HEK293 (cell line): ENCODE measurements around the gene HMCN1.

Source experiments
- CTCF ChIP-seq: fragments of 450-650 bp; formaldehyde crosslinking; IDR thresholded peaks from 2 replicates; pipeline ENCODE4 v1.5.1; 2016; ENCODE audit warnings: missing biosample characterization, missing genetic modification characterization
- HOXC10 ChIP-seq: sonication (generic); formaldehyde crosslinking; IDR thresholded peaks from 2 replicates; pipeline ENCODE4 v1.8.1; 2023; ENCODE audit warnings: mild to moderate bottlenecking, missing genetic modification reagents
- MZF1 ChIP-seq: fragments of 450-650 bp; formaldehyde crosslinking; IDR thresholded peaks from 2 replicates; pipeline ENCODE4 v1.5.1; 2017; ENCODE audit warnings: missing biosample characterization, missing genetic modification characterization, borderline replicate concordance
- ZFHX2 ChIP-seq: fragments of 450-650 bp; formaldehyde crosslinking; conservative IDR thresholded peaks from 2 replicates; pipeline ENCODE4 v1.5.1; 2016; ENCODE audit warnings: missing biosample characterization, missing genetic modification characterization
- ZNF184 ChIP-seq: fragments of 450-650 bp; IDR thresholded peaks from 2 replicates; pipeline ENCODE4 v1.5.1; 2018; ENCODE audit warnings: missing biosample characterization, mild to moderate bottlenecking, missing genetic modification characterization
- ZNF24 ChIP-seq: fragments of 450-650 bp; formaldehyde crosslinking; IDR thresholded peaks from 2 replicates; pipeline ENCODE4 v1.5.1; 2016; ENCODE audit warnings: missing biosample characterization, missing genetic modification characterization
- ZNF292 ChIP-seq: fragments of 450-650 bp; formaldehyde crosslinking; IDR thresholded peaks from 2 replicates; pipeline ENCODE4 v1.5.1; 2016; ENCODE audit warnings: low read depth, missing biosample characterization, missing genetic modification characterization, borderline replicate concordance
- ZNF639 ChIP-seq: fragments of 450-650 bp; formaldehyde crosslinking; IDR thresholded peaks from 2 replicates; pipeline ENCODE4 v1.5.1; 2016; ENCODE audit warnings: missing biosample characterization, missing genetic modification characterization
- ZSCAN18 ChIP-seq: fragments of 450-650 bp; formaldehyde crosslinking; IDR thresholded peaks from 2 replicates; pipeline ENCODE4 v1.5.1; 2016; ENCODE audit warnings: missing biosample characterization, missing genetic modification characterization
- TF ChIP-seq, protein P1 (sequence below): fragments of 450-650 bp; formaldehyde crosslinking; IDR thresholded peaks from 2 replicates; pipeline ENCODE4 v1.5.1; 2016; ENCODE audit warnings: missing biosample characterization, missing genetic modification characterization, low read depth
- TF ChIP-seq, protein P2 (sequence below): fragments of 450-650 bp; formaldehyde crosslinking; IDR thresholded peaks from 2 replicates; pipeline ENCODE4 v1.5.1; 2016; ENCODE audit warnings: missing biosample characterization, missing genetic modification characterization
- TF ChIP-seq, protein P3 (sequence below): fragments of 450-650 bp; formaldehyde crosslinking; conservative IDR thresholded peaks from 2 replicates; pipeline ENCODE4 v1.5.1; 2016; ENCODE audit warnings: low read depth, missing biosample characterization, missing genetic modification characterization

DNA sequence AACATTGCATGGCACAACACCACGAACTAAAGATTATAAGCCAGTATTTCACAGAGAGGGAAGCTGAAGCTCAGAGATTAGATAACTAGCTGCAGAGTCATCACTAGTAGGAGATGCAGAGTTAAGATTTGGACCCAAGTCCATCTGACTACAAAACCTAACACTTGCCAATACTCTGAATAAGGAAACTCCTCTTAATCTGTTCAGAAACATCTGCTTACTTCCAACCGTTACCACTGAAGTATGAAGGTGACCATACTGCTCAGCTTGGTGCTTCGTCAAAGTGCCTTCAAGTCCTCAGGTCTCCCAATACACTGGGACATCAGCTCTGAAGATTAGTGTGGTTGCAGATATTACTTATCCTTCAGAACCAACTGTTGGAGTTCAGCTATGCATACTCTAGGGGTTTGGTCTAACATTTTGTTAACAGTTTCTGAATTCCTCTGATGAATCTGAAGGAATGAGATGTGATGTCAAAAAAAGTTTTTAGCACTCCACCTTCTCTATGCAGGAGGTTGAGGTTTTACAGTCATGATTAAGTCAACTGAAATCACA lies 461.3 kb downstream of the HMCN1 start:
- no peak for TF ChIP-seq CTCF (tag by site-specific recombination)
- TF ChIP-seq, protein P1, sequence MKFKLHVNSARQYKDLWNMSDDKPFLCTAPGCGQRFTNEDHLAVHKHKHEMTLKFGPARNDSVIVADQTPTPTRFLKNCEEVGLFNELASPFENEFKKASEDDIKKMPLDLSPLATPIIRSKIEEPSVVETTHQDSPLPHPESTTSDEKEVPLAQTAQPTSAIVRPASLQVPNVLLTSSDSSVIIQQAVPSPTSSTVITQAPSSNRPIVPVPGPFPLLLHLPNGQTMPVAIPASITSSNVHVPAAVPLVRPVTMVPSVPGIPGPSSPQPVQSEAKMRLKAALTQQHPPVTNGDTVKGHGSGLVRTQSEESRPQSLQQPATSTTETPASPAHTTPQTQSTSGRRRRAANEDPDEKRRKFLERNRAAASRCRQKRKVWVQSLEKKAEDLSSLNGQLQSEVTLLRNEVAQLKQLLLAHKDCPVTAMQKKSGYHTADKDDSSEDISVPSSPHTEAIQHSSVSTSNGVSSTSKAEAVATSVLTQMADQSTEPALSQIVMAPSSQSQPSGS = no peak
- no peak for TF ChIP-seq MZF1
- TF ChIP-seq ZFHX2 (tag by site-specific recombination) = no peak
- TF ChIP-seq ZNF24 (tag by site-specific recombination) = no peak
- no peak for TF ChIP-seq ZNF184 (tag by site-specific recombination)
- TF ChIP-seq, protein P2, sequence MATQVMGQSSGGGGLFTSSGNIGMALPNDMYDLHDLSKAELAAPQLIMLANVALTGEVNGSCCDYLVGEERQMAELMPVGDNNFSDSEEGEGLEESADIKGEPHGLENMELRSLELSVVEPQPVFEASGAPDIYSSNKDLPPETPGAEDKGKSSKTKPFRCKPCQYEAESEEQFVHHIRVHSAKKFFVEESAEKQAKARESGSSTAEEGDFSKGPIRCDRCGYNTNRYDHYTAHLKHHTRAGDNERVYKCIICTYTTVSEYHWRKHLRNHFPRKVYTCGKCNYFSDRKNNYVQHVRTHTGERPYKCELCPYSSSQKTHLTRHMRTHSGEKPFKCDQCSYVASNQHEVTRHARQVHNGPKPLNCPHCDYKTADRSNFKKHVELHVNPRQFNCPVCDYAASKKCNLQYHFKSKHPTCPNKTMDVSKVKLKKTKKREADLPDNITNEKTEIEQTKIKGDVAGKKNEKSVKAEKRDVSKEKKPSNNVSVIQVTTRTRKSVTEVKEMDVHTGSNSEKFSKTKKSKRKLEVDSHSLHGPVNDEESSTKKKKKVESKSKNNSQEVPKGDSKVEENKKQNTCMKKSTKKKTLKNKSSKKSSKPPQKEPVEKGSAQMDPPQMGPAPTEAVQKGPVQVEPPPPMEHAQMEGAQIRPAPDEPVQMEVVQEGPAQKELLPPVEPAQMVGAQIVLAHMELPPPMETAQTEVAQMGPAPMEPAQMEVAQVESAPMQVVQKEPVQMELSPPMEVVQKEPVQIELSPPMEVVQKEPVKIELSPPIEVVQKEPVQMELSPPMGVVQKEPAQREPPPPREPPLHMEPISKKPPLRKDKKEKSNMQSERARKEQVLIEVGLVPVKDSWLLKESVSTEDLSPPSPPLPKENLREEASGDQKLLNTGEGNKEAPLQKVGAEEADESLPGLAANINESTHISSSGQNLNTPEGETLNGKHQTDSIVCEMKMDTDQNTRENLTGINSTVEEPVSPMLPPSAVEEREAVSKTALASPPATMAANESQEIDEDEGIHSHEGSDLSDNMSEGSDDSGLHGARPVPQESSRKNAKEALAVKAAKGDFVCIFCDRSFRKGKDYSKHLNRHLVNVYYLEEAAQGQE (tag by site-specific recombination) = no peak
- TF ChIP-seq ZNF639 = no peak
- no peak for TF ChIP-seq ZSCAN18 (tag by site-specific recombination)
- no peak for TF ChIP-seq HOXC10 (CRISPR knock-in tag)
- TF ChIP-seq ZNF292 (tag by site-specific recombination) = no peak
- TF ChIP-seq, protein P3, sequence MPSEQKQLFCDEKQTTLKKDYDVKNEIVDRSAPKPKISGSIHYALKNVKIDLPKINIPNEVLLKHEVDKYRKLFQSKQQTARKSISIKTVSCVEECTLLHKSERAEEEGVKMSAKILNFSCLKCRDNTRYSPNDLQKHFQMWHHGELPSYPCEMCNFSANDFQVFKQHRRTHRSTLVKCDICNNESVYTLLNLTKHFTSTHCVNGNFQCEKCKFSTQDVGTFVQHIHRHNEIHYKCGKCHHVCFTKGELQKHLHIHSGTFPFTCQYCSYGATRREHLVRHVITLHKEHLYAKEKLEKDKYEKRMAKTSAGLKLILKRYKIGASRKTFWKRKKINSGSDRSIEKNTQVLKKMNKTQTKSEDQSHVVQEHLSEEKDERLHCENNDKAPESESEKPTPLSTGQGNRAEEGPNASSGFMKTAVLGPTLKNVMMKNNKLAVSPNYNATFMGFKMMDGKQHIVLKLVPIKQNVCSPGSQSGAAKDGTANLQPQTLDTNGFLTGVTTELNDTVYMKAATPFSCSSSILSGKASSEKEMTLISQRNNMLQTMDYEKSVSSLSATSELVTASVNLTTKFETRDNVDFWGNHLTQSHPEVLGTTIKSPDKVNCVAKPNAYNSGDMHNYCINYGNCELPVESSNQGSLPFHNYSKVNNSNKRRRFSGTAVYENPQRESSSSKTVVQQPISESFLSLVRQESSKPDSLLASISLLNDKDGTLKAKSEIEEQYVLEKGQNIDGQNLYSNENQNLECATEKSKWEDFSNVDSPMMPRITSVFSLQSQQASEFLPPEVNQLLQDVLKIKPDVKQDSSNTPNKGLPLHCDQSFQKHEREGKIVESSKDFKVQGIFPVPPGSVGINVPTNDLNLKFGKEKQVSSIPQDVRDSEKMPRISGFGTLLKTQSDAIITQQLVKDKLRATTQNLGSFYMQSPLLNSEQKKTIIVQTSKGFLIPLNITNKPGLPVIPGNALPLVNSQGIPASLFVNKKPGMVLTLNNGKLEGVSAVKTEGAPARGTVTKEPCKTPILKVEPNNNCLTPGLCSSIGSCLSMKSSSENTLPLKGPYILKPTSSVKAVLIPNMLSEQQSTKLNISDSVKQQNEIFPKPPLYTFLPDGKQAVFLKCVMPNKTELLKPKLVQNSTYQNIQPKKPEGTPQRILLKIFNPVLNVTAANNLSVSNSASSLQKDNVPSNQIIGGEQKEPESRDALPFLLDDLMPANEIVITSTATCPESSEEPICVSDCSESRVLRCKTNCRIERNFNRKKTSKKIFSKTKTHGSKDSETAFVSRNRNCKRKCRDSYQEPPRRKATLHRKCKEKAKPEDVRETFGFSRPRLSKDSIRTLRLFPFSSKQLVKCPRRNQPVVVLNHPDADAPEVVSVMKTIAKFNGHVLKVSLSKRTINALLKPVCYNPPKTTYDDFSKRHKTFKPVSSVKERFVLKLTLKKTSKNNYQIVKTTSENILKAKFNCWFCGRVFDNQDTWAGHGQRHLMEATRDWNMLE (tag by site-specific recombination) = no peak
